GM19463 (cell line): ENCODE measurements around the gene KRT2.

ENCODE experiments used
- ATAC-seq: cut with Tn5 transposase; IDR thresholded peaks from one replicate; pipeline ENCODE4 v1.9.1; 2021; ENCODE audit warnings: mild to moderate bottlenecking, moderate library complexity; ENCODE audit not compliant: unreplicated experiment

KRT2 gene

GRCh38 chr12:52600475-52600874, 51.5 kb downstream of the KRT2 start:
- ATAC-seq: no peak

DNA sequence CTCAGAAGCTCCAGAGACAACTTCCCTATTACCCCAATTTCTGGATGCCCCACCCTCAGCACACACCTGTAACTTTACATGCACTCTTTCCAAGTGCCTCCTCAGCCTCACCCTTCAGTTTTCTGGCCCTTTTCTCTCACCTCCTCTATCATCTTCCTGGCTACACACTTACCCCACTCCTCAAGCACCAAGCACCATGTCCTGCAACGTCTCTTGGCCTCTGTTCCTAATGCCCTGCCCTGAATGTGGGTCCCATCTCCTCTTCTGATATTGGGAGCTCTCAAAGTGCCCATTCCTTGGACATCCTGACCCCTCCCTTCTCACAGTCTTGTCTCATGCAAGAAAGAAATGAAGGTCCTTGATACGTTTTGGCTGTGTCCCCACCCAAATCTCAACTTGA, 51.9 kb downstream of the KRT2 start:
- no peak for ATAC-seq

GRCh38 chr12:52598966-52599365, 53.0 kb downstream of the KRT2 start:
- no peak for ATAC-seq
